Neural cell (in vitro differentiated cells): Measurements from ENCODE around the gene C14orf119. TPM values are rescaled to one million over a fixed set of nuclear protein-coding genes. Genes with fewer than 3 reads are reported as not detected.

Experiments used
- H2AFZ ChIP-seq: fragments of 200-600, 300-800 bp; sonication (generic), shearing (Covaris generic); 2 replicates; pipeline ENCODE4 v1.6.0; 2014; ENCODE audit warnings: low read depth, mild to moderate bottlenecking, antibody characterized with exemption, low read length, moderate library complexity
- H3F3A ChIP-seq: fragments of 200-600 bp; shearing (Covaris generic); 2 replicates; pipeline ENCODE4 v1.6.1; 2016; ENCODE audit warnings: mild to moderate bottlenecking, moderate library complexity, mixed read lengths, antibody characterized with exemption, low read length; ENCODE audit not compliant: insufficient read depth, poor library complexity, severe bottlenecking
- H3K27ac ChIP-seq: fragments of 200-600, 300-800 bp; sonication (generic), shearing (Covaris generic); 2 replicates; pipeline ENCODE4 v1.5.1; 2014; ENCODE audit warnings: mild to moderate bottlenecking, low read length, moderate library complexity
- H3K27me3 ChIP-seq: fragments of 300-800, 200-600 bp; sonication (generic), shearing (Covaris generic); 2 replicates; pipeline ENCODE4 v1.6.0; 2014; ENCODE audit warnings: mild to moderate bottlenecking, low read depth, low read length, moderate library complexity; ENCODE audit not compliant: insufficient read depth
- H3K36me3 ChIP-seq: fragments of 300-800, 200-600 bp; sonication (generic), shearing (Covaris generic); 2 replicates; pipeline ENCODE4 v1.5.1; 2014; ENCODE audit warnings: mild to moderate bottlenecking, antibody characterized with exemption, low read length, moderate library complexity; ENCODE audit not compliant: insufficient read depth
- H3K4me2 ChIP-seq: fragments of 300-800, 200-600 bp; sonication (generic), shearing (Covaris generic); 2 replicates; pipeline ENCODE4 v1.6.0; 2014; ENCODE audit warnings: mild to moderate bottlenecking, low read length
- H3K4me3 ChIP-seq: fragments of 300-800, 200-600 bp; sonication (generic), shearing (Covaris generic); 2 replicates; pipeline ENCODE4 v1.5.1; 2014; ENCODE audit warnings: mild to moderate bottlenecking, low read length, moderate library complexity
- H3K79me2 ChIP-seq: fragments of 200-600 bp; shearing (Covaris generic); replicated peaks from 2 replicates; pipeline ENCODE4 v1.6.0; 2014; ENCODE audit warnings: mild to moderate bottlenecking, low read length, moderate library complexity; ENCODE audit not compliant: insufficient read depth
- H3K9ac ChIP-seq: fragments of 300-800, 200-600 bp; sonication (generic), shearing (Covaris generic); 2 replicates; pipeline ENCODE4 v1.6.1; 2016; ENCODE audit warnings: mild to moderate bottlenecking, low read length, mixed read lengths
- H3K9me2 ChIP-seq: fragments of 200-600 bp; shearing (Covaris generic); 2 replicates; pipeline ENCODE4 v1.6.1; 2016; ENCODE audit warnings: mild to moderate bottlenecking, low read length, mixed read lengths; ENCODE audit not compliant: insufficient read depth
- H3K9me3 ChIP-seq: fragments of 200-600, 300-800 bp; sonication (generic), shearing (Covaris generic); 2 replicates; pipeline ENCODE4 v1.6.1; 2016; ENCODE audit warnings: mild to moderate bottlenecking, mixed run types, low read length, moderate library complexity, mixed read lengths
- H4K20me1 ChIP-seq: fragments of 200-600 bp; shearing (Covaris generic); 2 replicates; pipeline ENCODE4 v1.6.1; 2016; ENCODE audit warnings: mild to moderate bottlenecking, mixed run types; ENCODE audit not compliant: insufficient read depth
- EP300 ChIP-seq: fragments of 450-650 bp; conservative IDR thresholded peaks from 2 replicates; pipeline ENCODE4 v1.6.1; 2014; ENCODE audit warnings: antibody characterized with exemption, mild to moderate bottlenecking, moderate library complexity; ENCODE audit not compliant: poor library complexity, severe bottlenecking
- EZH2 ChIP-seq: fragments of 200-600, 300-800 bp; shearing (Covaris generic), sonication (generic); IDR thresholded peaks from 2 replicates; pipeline ENCODE4 v1.6.1; 2014; ENCODE audit warnings: antibody characterized with exemption, low read length, borderline replicate concordance, mild to moderate bottlenecking; ENCODE audit not compliant: insufficient read depth, poor library complexity, severe bottlenecking
- MXI1 ChIP-seq: fragments of 450-650 bp; conservative IDR thresholded peaks from 2 replicates; pipeline ENCODE4 v1.6.1; 2014; ENCODE audit warnings: antibody characterized with exemption, mild to moderate bottlenecking; ENCODE audit not compliant: poor library complexity, severe bottlenecking
- POLR2AphosphoS5 ChIP-seq: IDR thresholded peaks from 2 replicates; pipeline ENCODE4 v1.6.1; 2012
- RAD21 ChIP-seq: fragments of 450-650 bp; conservative IDR thresholded peaks from 2 replicates; pipeline ENCODE4 v1.6.1; 2014; ENCODE audit warnings: antibody characterized with exemption, mild to moderate bottlenecking, moderate library complexity
- REST ChIP-seq: IDR thresholded peaks from 2 replicates; pipeline ENCODE4 v1.6.1; 2012; ENCODE audit warnings: borderline replicate concordance
- SMC3 ChIP-seq: fragments of 450-650 bp; conservative IDR thresholded peaks from 2 replicates; pipeline ENCODE4 v1.6.1; 2014; ENCODE audit warnings: antibody characterized with exemption, mild to moderate bottlenecking, moderate library complexity; ENCODE audit not compliant: poor library complexity
- TAF1 ChIP-seq: IDR thresholded peaks from 2 replicates; pipeline ENCODE4 v1.6.1; 2012; ENCODE audit warnings: low read depth
- polyA plus RNA-seq: library from polyadenylated mRNA; depleted of rRNA; stranded (reverse); fragments of >200 nt; gene quantifications from 2 replicates; pipeline ENCODE4 v1.2.3, GENCODE V29; 2014

C14orf119 gene
- polyA plus RNA-seq, 1 donor from 2014 or later: 26.4 TPM

GRCh38 chr14:23066855-23067744 is 28.2 kb upstream of the C14orf119 start:
- Histone ChIP-seq H3K27me3 (no peaks in the 10 kb centered on the region), H3K9ac (no peak overlapping the region), H3K36me3 (peaks cover 25% of the 10 kb centered on the region), H3K9me2 (no peaks in the 10 kb centered on the region), H3K9me3 (no peaks in the 10 kb centered on the region), H4K20me1 (peaks cover 31% of the 10 kb centered on the region), H2AFZ (no peak overlapping the region), H3K79me2 (peaks cover 50% of the 10 kb centered on the region), H3K4me2 (no peak overlapping the region), H3K27ac (no peak overlapping the region), H3F3A (peaks cover 5% of the 10 kb centered on the region), H3K4me3 (peak overlapping the region; percentile 72)
- TF ChIP-seq MXI1 (no peak), REST (no peak), POLR2AphosphoS5 (no peak), EP300 (no peak)

GRCh38 chr14:23067847-23068788 is 27.2 kb upstream of the C14orf119 start:
- no peak overlapping the region for H3K27ac ChIP-seq
- no peaks in the 10 kb centered on the region for H3K27me3 ChIP-seq
- peak overlapping the region; percentile 47 for H3K9ac ChIP-seq
- TF ChIP-seq TAF1 (no peak), SMC3 (no peak), RAD21 (no peak), POLR2AphosphoS5 (no peak)
- peak overlapping the region; percentile 87 for H3K4me2 ChIP-seq
- H3F3A ChIP-seq: peaks cover 5% of the 10 kb centered on the region
- H3K9me2 ChIP-seq: no peaks in the 10 kb centered on the region
- peak overlapping the region; percentile 72 for H3K4me3 ChIP-seq
- H2AFZ ChIP-seq: no peak overlapping the region
- peaks cover 56% of the 10 kb centered on the region for H3K79me2 ChIP-seq
- peaks cover 17% of the 10 kb centered on the region for H3K36me3 ChIP-seq
- no peaks in the 10 kb centered on the region for H3K9me3 ChIP-seq
- H4K20me1 ChIP-seq: peaks cover 31% of the 10 kb centered on the region

- Histone ChIP-seq H3K27ac (no peak overlapping the region), H3F3A (peaks cover 5% of the 10 kb centered on the region), H3K79me2 (peaks cover 56% of the 10 kb centered on the region), H3K36me3 (peaks cover 16% of the 10 kb centered on the region), H2AFZ (no peak overlapping the region), H4K20me1 (peaks cover 28% of the 10 kb centered on the region), H3K9ac (peak overlapping the region; percentile 47), H3K27me3 (no peaks in the 10 kb centered on the region), H3K4me2 (peak overlapping the region; percentile 87), H3K9me2 (no peaks in the 10 kb centered on the region), H3K4me3 (peak overlapping the region; percentile 72), H3K9me3 (no peaks in the 10 kb centered on the region)
- TF ChIP-seq POLR2AphosphoS5 (peak; percentile 22), REST (peak; percentile 67), MXI1 (peak; percentile 31), EZH2 (no peak), TAF1 (no peak), EP300 (no peak), SMC3 (peak; percentile 90), RAD21 (peak; percentile 81)
Observed at GRCh38 chr14:23068789-23069412, 26.4 kb upstream of the C14orf119 start.
